Activated CD4-positive, alpha-beta T cell treated with anti-CD3 and anti-CD28 coated beads for 36 hours (primary cell): ENCODE data around the gene SLC22A6. TPM values are rescaled to one million over a fixed set of nuclear protein-coding genes. Genes with fewer than 3 reads are reported as not detected.

Source experiments
- ATAC-seq: fragments of 200-7000 bp; cut with Tn5 transposase; one replicate; pipeline ENCODE4 v1.10.0; 2021; ENCODE audit warnings: mild to moderate bottlenecking, moderate library complexity
- CTCF ChIA-PET: fragments of 350-600 bp; sonication (Branson Sonifier 250); formaldehyde crosslinking; loops from one replicate; lab custom pipeline; 2021; ENCODE audit warnings: antibody characterized with exemption; lab: Charles Lee
- POLR2A ChIA-PET: fragments of 350-600 bp; sonication (Branson Sonifier 250); formaldehyde crosslinking; loops from one replicate; lab custom pipeline; 2021; ENCODE audit warnings: antibody characterized with exemption, inconsistent platforms; lab: Charles Lee
- DNase-seq: peaks from one replicate; pipeline ENCODE4 v3.0.0-alpha.2; 2020
- H3K27ac Mint-ChIP-seq: one replicate; pipeline ENCODE4 v1.8.0; 2021; ENCODE audit warnings: mixed read lengths
- H3K27me3 Mint-ChIP-seq: one replicate; pipeline ENCODE4 v1.8.0; 2021; ENCODE audit warnings: mixed read lengths
- H3K36me3 Mint-ChIP-seq: one replicate; pipeline ENCODE4 v1.8.0; 2021; ENCODE audit warnings: low read depth, mixed read lengths
- H3K4me1 Mint-ChIP-seq: one replicate; pipeline ENCODE4 v1.8.0; 2021; ENCODE audit warnings: mixed read lengths
- H3K4me3 Mint-ChIP-seq: one replicate; pipeline ENCODE4 v1.8.0; 2021; ENCODE audit warnings: mild to moderate bottlenecking, moderate library complexity, mixed read lengths
- H3K9me3 Mint-ChIP-seq: one replicate; pipeline ENCODE4 v1.8.0; 2021; ENCODE audit warnings: low read depth, mixed read lengths
- intact Hi-C, 2 experiments: fragments of 100-400 bp; cut with DNase I in 1 of 2; cut with micrococcal nuclease in 1 of 2; formaldehyde crosslinking; loops; one replicate each; pipeline versions ENCODE4 v1.14.2 to v1.15.1; 2022 to 2024; cut with DNase I, micrococcal nuclease
- total RNA-seq, 2 experiments: library from RNA; stranded (reverse); gene quantifications; one replicate each; pipeline ENCODE4 v1.2.3, GENCODE V29; 2021

Gene SLC22A6, protein sequence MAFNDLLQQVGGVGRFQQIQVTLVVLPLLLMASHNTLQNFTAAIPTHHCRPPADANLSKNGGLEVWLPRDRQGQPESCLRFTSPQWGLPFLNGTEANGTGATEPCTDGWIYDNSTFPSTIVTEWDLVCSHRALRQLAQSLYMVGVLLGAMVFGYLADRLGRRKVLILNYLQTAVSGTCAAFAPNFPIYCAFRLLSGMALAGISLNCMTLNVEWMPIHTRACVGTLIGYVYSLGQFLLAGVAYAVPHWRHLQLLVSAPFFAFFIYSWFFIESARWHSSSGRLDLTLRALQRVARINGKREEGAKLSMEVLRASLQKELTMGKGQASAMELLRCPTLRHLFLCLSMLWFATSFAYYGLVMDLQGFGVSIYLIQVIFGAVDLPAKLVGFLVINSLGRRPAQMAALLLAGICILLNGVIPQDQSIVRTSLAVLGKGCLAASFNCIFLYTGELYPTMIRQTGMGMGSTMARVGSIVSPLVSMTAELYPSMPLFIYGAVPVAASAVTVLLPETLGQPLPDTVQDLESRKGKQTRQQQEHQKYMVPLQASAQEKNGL
- not detected for total RNA-seq

DNA sequence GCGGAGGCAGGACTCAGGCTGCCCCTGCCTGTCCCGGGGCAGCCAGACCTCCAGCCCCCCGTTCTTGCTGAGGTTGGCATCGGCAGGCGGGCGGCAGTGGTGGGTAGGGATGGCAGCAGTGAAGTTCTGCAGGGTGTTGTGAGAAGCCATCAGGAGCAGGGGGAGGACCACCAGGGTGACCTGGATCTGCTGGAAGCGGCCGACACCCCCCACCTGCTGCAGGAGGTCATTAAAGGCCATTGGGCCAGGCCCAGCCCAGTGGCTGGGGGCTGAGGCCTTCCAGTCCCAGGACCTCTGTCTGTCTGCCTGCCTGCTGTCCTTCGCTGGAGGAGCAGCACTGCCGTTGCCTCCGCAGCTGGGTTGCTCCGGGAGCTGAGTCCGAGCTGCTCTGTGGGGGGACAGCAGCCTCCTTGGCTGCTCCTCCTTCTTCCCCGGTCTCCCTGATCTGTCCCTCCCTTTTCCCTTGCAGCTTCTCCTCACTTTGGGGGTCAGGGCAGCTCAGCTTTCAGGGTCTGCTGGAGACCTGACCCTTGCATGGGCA lies at the start of gene SLC22A6:
Gene SLC22A6, minus strand, starts transcription at position 517 of the 541 bp plus-strand sequence. Its CDS starts 277 bp downstream, at position 240.
- ChIA-PET POLR2A (no interaction called here), CTCF (no interaction called here)
- no peaks in the 10 kb centered on the region for H3K9me3 Mint-ChIP-seq
- no peak within 1 kb of the TSS for H3K27ac Mint-ChIP-seq
- DNase-seq (no peak), ATAC-seq (no peak)
- H3K36me3 Mint-ChIP-seq, result no peaks in the 10 kb centered on the region
- H3K27me3 Mint-ChIP-seq, result peaks cover 9% of the 10 kb centered on the region
- H3K4me1 Mint-ChIP-seq, result no peaks in the 10 kb centered on the region
- H3K4me3 Mint-ChIP-seq, result no peak within 1 kb of the TSS
- intact Hi-C loops, result no loop called here

DNA sequence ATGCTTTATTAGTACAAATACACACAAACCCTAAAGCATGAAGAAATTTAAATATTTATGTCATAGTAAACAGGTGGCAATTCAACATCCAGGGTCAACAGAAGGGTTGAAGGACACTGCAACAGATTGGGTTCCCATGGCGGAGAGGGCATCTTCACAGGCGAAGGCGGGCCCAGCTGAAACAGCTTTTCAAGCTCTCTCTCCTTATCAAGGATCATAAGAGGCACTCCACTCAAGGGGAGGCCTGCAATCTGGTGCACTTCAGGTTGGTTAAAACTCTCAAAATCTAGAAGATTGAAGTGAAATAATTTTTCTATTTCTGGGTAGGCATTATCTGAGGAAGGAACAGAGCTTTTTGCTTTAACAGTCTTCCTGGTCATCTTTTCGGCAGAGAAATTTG lies 47.7 kb upstream of the SLC22A6 start:
- CTCF ChIA-PET, result interaction anchor here (0.6 to 2.0 kb wide), 4 partner anchors 9 to 126 kb away, joined by 3 to 9 read pairs (median 4); no protein-coding TSS in a partner anchor
- Mint-ChIP-seq H3K27me3 (peaks cover 25% of the 10 kb centered on the region), H3K36me3 (no peaks in the 10 kb centered on the region), H3K9me3 (no peaks in the 10 kb centered on the region), H3K27ac (no peak overlapping the region), H3K4me3 (no peak overlapping the region), H3K4me1 (peaks cover 2% of the 10 kb centered on the region)
- DNase-seq (no peak), ATAC-seq (no peak)
- POLR2A ChIA-PET, result no interaction called here
- intact Hi-C loops, result loop anchor here in 1 of 2 experiments (10.0 kb wide), 2 partner anchors 602 to 702 kb away; no protein-coding TSS in a partner anchor

DNA sequence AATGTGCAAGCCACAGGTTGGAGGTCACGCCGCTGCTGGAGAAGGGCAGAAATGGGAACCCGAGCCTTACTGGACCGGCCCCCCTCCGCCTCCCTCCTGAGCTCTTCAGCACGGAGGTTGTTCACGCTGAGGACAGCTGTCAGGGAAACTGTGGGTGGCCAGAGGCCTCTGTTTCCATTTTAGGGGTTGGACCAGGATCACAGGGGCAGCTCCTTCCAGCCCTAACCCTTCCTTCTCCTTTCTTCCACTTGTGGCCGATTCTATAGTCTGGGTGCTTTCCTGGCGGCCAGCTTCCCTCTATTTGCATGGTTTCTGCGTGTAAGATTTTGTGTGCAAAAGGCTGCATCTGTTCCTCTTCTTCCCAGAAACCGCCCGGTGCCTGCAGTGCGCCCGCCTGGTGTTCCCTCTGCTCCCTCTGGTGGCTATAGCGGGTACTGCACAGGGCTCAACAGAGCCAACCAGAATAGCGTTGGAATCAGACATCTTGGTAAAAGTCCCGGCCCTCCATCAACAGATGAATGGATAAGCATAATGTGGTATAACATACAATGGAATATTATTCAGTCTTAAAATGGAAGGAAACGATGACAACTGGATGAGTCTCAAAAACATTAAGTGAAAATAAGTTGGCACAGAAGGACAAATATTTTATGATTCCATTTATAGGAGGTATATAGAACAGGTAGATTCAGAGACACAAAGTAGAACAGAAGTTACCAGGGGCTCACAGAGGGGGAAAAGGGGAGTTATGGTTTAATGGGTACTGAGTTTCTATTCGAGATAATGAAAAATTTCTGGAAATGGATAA lies 39.3 kb upstream of the SLC22A6 start:
- ChIA-PET CTCF (interaction anchor here (0.5 to 8.5 kb wide), 28 partner anchors 9 to 1758 kb away, joined by 3 to 283 read pairs (median 4); partner anchors contain the start of gene ZBTB3), POLR2A (interaction anchor here (1.0 kb wide), 1 partner anchor 118 kb away, joined by 3 read pairs; no protein-coding TSS in a partner anchor)
- H3K27ac Mint-ChIP-seq, result no peak overlapping the region
- ATAC-seq, result peak; percentile 84
- peaks cover 4% of the 10 kb centered on the region for H3K4me1 Mint-ChIP-seq
- no peaks in the 10 kb centered on the region for H3K36me3 Mint-ChIP-seq
- intact Hi-C loops, result loop anchor here (1.0 to 5.0 kb wide), 2 partner anchors 102 to 118 kb away; partner anchors contain the start of gene CHRM1 (in 1 of the 2)
- peak; percentile 93 for DNase-seq
- no peaks in the 10 kb centered on the region for H3K9me3 Mint-ChIP-seq
- H3K4me3 Mint-ChIP-seq, result no peak overlapping the region
- H3K27me3 Mint-ChIP-seq, result peaks cover 10% of the 10 kb centered on the region

DNA sequence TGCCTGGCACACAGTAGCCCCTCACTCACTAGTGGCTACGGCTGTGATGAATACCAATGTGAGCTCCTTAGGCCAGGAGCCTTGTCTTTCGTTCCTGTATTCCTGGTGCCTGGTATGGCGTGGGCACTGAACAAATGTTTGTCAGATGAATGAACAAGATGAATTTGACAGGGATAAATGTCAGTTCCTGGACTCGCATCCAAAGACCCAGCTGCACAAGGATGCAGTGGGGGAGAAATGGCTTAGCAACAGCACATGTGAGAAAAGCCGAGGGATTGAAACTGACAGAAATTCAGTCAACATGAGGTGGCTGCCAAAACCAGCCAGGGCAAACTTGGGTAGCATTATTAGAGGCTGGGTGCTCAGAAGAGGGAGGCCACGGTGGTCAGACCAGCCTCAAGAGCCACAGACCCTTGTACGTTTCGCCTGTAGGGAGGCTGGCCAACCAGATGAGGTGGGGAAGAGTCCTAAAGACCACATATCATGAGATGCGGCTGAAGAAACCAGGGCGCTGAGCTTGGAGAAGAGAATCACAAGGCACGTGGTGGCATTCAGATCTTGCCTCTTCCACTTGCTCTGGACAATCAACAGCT lies 38.6 kb upstream of the SLC22A6 start:
- intact Hi-C loops, result loop anchor here in 1 of 2 experiments (5.0 kb wide), 1 partner anchor 101 kb away; the partner anchor contains the start of gene CHRM1
- H3K9me3 Mint-ChIP-seq, result no peaks in the 10 kb centered on the region
- POLR2A ChIA-PET, result interaction anchor here (1.0 kb wide), 1 partner anchor 118 kb away, joined by 3 read pairs; no protein-coding TSS in a partner anchor
- DNase-seq, result no peak
- peaks cover 4% of the 10 kb centered on the region for H3K4me1 Mint-ChIP-seq
- no peak overlapping the region for H3K27ac Mint-ChIP-seq
- H3K27me3 Mint-ChIP-seq, result peaks cover 12% of the 10 kb centered on the region
- no peaks in the 10 kb centered on the region for H3K36me3 Mint-ChIP-seq
- ATAC-seq, result no peak
- CTCF ChIA-PET, result interaction anchor here (0.6 to 8.5 kb wide), 26 partner anchors 8 to 1758 kb away, joined by 3 to 283 read pairs (median 4); partner anchors contain the start of gene ZBTB3
- no peak overlapping the region for H3K4me3 Mint-ChIP-seq

DNA sequence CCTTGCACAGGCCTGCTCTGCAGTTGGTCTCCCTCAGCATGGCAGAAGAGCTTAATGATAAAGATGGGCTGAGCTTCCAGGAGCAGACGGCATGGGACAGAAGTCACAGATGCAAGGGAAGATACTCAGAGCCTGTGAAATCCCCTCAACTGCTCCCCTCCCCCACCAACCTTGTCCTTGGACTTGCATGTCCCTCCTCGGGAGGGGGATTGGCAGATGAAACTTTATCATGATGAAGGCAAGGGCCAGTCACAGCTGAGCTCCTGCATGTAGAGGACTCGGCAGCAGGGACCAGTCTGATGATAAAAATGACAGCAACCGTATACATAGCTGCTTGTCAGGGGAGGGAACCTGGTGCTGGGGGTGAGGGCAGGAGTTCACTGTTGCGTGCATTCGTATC lies 37.7 kb upstream of the SLC22A6 start:
- intact Hi-C loops, result loop anchor here in 1 of 2 experiments (5.0 kb wide), 1 partner anchor 100 kb away; the partner anchor contains the start of gene CHRM1
- CTCF ChIA-PET, result interaction anchor here (0.5 to 8.5 kb wide), 15 partner anchors 10 to 623 kb away, joined by 3 to 283 read pairs (median 5); no protein-coding TSS in a partner anchor
- Mint-ChIP-seq H3K27me3 (peaks cover 10% of the 10 kb centered on the region), H3K9me3 (no peaks in the 10 kb centered on the region), H3K36me3 (no peaks in the 10 kb centered on the region), H3K4me3 (no peak overlapping the region), H3K27ac (no peak overlapping the region), H3K4me1 (peaks cover 4% of the 10 kb centered on the region)
- ATAC-seq (no peak), DNase-seq (no peak)
- POLR2A ChIA-PET, result interaction anchor here (0.6 kb wide), 1 partner anchor 80 kb away, joined by 7 read pairs; no protein-coding TSS in a partner anchor

DNA sequence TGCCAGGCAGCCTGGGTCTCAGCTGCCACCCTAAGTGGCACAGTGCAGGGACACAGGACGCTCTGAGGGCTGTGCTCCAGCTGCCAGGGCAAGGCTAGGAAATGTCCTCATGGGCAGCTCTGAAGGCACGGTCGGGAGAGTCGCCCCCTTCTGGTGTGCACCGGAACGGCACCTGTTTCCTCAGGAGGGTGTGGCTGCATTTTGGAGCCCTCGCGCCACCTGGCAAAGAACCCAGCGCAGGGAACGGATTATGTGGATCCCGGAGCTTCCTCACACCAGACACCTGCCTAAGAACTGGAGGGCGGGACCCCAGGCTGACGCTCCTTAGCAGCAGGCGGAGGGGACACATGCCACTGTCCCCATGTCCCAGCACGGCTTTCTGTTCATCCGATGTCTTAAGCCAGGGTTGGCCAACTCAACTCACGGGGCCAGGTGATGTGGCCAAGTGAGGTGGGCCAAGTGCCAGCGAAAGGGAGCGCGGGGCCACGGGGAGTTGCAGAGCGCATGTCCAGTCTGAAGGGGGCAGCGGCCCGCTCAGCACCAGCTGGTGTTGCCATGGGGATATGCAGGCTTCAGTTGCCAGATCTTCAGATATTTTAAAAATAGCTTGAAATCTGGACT lies 36.0 kb upstream of the SLC22A6 start:
- no peaks in the 10 kb centered on the region for H3K9me3 Mint-ChIP-seq
- intact Hi-C loops, result loop anchor here (1.0 to 5.0 kb wide), 2 partner anchors 98 to 114 kb away; partner anchors contain the start of gene CHRM1 (in 1 of the 2)
- peaks cover 10% of the 10 kb centered on the region for H3K27me3 Mint-ChIP-seq
- ChIA-PET POLR2A (no interaction called here), CTCF (interaction anchor here (0.6 to 8.5 kb wide), 16 partner anchors 9 to 318 kb away, joined by 3 to 283 read pairs (median 4); no protein-coding TSS in a partner anchor)
- peaks cover 4% of the 10 kb centered on the region for H3K4me1 Mint-ChIP-seq
- ATAC-seq, result no peak
- peak; percentile 70 for DNase-seq
- no peaks in the 10 kb centered on the region for H3K36me3 Mint-ChIP-seq
- H3K4me3 Mint-ChIP-seq, result no peak overlapping the region
- no peak overlapping the region for H3K27ac Mint-ChIP-seq

DNA sequence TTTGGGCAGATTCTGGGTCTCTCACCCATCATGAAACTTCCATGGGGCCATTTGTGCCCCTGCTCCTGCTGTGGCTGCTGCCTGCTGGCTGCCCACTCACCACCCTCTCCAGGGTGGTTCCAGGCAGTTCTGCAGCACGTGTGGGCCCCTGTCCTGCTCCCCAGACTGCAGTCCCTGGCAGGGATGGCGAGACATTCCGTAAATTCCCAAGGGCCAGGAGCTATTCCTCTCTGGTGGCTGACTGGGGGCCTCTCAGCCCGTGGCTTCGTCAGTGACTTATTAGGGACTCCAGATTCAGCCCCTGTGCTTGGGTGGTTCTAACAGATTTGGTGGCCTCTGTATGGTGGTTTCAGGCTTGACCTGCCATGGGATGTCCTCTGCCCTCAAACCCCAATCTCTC lies 34.7 kb upstream of the SLC22A6 start:
- Mint-ChIP-seq H3K4me1 (peaks cover 4% of the 10 kb centered on the region), H3K9me3 (no peaks in the 10 kb centered on the region), H3K4me3 (no peak overlapping the region), H3K27ac (no peak overlapping the region), H3K36me3 (no peaks in the 10 kb centered on the region), H3K27me3 (peaks cover 10% of the 10 kb centered on the region)
- no peak for DNase-seq
- POLR2A ChIA-PET, result no interaction called here
- ATAC-seq, result no peak
- CTCF ChIA-PET, result interaction anchor here (0.6 to 8.5 kb wide), 6 partner anchors 10 to 115 kb away, joined by 3 to 283 read pairs (median 8); no protein-coding TSS in a partner anchor
- intact Hi-C loops, result no loop called here

DNA sequence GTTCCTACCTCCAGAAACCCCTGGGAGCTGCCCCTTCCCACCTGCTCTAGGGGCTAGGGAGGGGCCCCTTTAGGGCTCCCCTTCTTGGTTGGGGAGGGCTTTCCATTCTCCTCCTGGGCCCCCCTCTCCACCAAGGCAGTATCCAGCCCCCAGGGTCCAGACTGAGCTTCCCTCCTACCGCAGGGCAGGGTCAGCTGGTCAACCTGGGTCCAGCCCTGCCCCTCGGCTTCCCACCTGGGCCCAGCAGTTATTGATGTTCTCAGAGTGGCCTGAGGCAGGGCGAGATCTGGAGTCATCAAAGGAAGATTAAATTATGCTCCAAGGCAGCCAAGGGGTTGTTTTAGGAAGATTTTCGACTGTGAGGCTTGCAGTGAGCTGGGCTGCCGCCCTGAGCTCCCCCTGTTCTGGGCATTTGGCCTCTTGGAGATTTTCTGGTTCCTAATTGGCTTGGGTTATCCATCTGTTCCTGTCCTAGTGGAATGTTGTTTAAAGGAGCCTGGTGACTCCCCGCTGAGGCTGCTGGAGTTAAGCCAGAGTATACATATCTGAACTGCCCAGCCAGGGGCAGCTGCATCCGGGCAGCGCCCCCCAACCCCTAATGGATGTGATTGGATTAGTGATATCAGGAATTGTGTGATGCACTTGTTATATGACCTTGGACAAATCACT lies 32.7 kb upstream of the SLC22A6 start:
- no peak for ATAC-seq
- H3K36me3 Mint-ChIP-seq, result no peaks in the 10 kb centered on the region
- H3K9me3 Mint-ChIP-seq, result no peaks in the 10 kb centered on the region
- no peak overlapping the region for H3K27ac Mint-ChIP-seq
- no peak overlapping the region for H3K4me3 Mint-ChIP-seq
- POLR2A ChIA-PET, result no interaction called here
- CTCF ChIA-PET, result interaction anchor here (0.6 to 8.5 kb wide), 5 partner anchors 26 to 306 kb away, joined by 3 to 283 read pairs (median 4); no protein-coding TSS in a partner anchor
- intact Hi-C loops, result no loop called here
- peaks cover 10% of the 10 kb centered on the region for H3K27me3 Mint-ChIP-seq
- no peaks in the 10 kb centered on the region for H3K4me1 Mint-ChIP-seq
- no peak for DNase-seq

DNA sequence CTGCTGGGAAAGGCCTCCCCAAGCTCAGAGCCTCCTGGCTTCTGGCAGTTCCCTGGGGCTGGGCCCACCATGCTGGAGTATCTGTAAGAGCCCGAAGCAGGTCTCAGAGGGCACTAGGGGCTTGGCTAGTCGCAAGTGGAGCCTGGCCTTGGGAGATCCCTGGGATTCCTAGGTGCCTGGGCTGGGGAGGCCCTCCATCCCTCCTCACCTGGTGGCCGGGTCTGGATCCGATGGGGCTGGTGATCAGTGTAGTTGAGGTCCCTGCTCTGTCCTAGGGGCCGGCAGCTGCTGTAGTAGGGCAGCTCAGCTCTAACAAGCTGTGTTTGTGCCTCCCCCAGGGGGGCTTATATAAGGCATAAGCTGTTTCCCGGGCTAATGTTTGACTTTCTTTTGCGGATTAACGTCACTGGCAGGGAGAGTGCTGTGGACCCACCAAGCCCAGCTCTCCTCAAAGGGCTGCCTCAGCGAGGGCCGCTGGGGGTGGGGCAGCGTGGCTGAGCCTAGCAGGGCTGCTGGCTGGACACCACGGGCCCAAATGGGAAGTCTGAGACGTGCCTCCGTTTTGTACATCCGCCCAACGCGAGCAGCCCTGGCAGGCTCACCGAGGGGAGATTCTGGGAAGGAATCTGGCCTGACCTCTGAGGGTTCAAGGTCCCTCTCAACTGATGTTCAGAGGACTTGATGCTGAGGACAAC lies 30.9 kb upstream of the SLC22A6 start, which contains the start of gene SLC22A8:
Gene SLC22A8, minus strand, starts transcription at position 321 of the 695 bp plus-strand sequence. CDS start 883 bp downstream, outside the sequence.
- CTCF ChIA-PET, result interaction anchor here (0.6 to 1.0 kb wide), 2 partner anchors 8 to 68 kb away, joined by 3 to 5 read pairs; no protein-coding TSS in a partner anchor

More for the DNA sequence above, 30.9 kb upstream of the SLC22A6 start, which contains the start of gene SLC22A8:
- no peak for DNase-seq
- POLR2A ChIA-PET, result no interaction called here
- peaks cover 10% of the 10 kb centered on the region for H3K27me3 Mint-ChIP-seq
- H3K9me3 Mint-ChIP-seq, result no peaks in the 10 kb centered on the region
- no peak within 1 kb of the TSS for H3K4me3 Mint-ChIP-seq
- H3K4me1 Mint-ChIP-seq, result no peaks in the 10 kb centered on the region
- H3K27ac Mint-ChIP-seq, result no peak within 1 kb of the TSS
- ATAC-seq, result no peak
- intact Hi-C loops, result no loop called here
- H3K36me3 Mint-ChIP-seq, result no peaks in the 10 kb centered on the region
